Erythroblast (primary cell): ENCODE measurements around the gene KRTAP9-8.

ENCODE experiments used
- GATA1 ChIP-seq: IDR thresholded peaks from 2 replicates; pipeline ENCODE4 v1.6.1; 2011; ENCODE audit warnings: low read depth, mild to moderate bottlenecking, control low read depth, low read length, moderate library complexity
- POLR2A ChIP-seq: IDR thresholded peaks from 2 replicates; pipeline ENCODE4 v1.6.1; 2011; ENCODE audit warnings: mild to moderate bottlenecking, low read length

DNA sequence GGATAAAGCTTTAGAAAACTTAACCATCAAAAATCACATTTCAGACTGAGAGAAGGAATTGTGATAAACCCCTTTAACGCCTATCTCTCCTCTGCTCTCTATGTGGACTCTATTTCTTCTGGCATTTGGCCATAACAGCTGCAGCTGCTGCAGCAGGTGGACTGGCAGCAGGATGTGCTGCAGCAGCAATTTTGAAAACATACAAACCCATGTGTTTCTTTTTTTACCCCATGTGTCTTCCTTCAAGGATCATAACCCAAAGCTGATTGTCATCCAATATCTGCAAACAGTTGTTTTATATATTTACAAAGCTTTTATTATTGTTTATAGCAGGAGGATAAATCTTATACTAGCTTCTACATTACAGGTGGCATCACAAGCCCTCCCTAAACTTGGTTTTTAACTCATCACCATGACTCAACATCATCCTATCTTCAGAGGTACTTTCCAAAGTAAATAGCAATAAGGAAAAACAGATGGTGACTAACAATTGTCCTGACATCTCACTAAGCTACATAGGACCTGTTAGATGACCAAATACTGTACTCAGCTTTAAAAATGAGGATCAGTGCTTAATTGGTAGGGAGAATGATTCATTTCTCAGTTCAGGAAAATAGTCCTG is 25.8 kb upstream of the KRTAP9-8 start:
- TF ChIP-seq POLR2A, result no peak
- TF ChIP-seq GATA1, result no peak
